IMR-90 (cell line): ENCODE results near the gene RNF113A. TPM values are rescaled to one million over a fixed set of nuclear protein-coding genes. Genes with fewer than 3 reads are reported as not detected.
A peak's percentile ranks its signal among the peaks of the same experiment; 100 is the strongest.

ENCODE experiments used
- ATAC-seq: fragments of 200-7000 bp; cut with Tn5 transposase; 2 replicates; pipeline ENCODE4 v1.9.1; 2020; ENCODE audit warnings: low read depth, mild to moderate bottlenecking, moderate library complexity
- BruUV-seq: library from RNA; stranded (reverse); fragments of 400-500 nt; replicated peaks from 2 replicates; lab custom pipeline; 2021; lab: Mats Ljungman, UMichigan
- CTCF ChIA-PET: fragments of 300-600 bp; formaldehyde crosslinking; extraction: SDS; loops from one replicate; lab custom pipeline; 2021; ENCODE audit warnings: antibody characterized with exemption; lab: Yijun Ruan, JAX
- POLR2A ChIA-PET: fragments of 300-600 bp; sonication (Branson Sonifier 250); formaldehyde crosslinking; loops from one replicate; lab custom pipeline; 2022; ENCODE audit warnings: antibody characterized with exemption; ENCODE audit not compliant: unreplicated experiment; lab: Charles Lee
- DNase-seq: peaks from one replicate; pipeline ENCODE4 v3.0.0; 2013
- H2AFZ ChIP-seq: replicated peaks from 2 replicates; pipeline ENCODE3; 2013; ENCODE audit warnings: low read length, mild to moderate bottlenecking; ENCODE audit not compliant: poor library complexity
- H2AK5ac ChIP-seq: 2 replicates; pipeline ENCODE4 v1.6.1; 2013; ENCODE audit warnings: low read depth, low read length, inconsistent platforms
- H2AK9ac ChIP-seq: replicated peaks from 2 replicates; pipeline ENCODE3; 2013; ENCODE audit warnings: mild to moderate bottlenecking, low read depth, low read length, moderate library complexity; ENCODE audit not compliant: poor library complexity
- H2BK120ac ChIP-seq: 2 replicates; pipeline ENCODE4 v1.6.1; 2013; ENCODE audit warnings: low read depth, low read length, inconsistent platforms
- H2BK15ac ChIP-seq: 3 replicates; pipeline ENCODE4 v1.6.1; 2013; ENCODE audit warnings: low read depth, low read length, inconsistent platforms
- H2BK20ac ChIP-seq: 2 replicates; pipeline ENCODE4 v1.6.1; 2013; ENCODE audit warnings: low read depth, mild to moderate bottlenecking, inconsistent platforms, low read length, moderate library complexity
- H2BK5ac ChIP-seq: 2 replicates; pipeline ENCODE4 v1.6.1; 2013; ENCODE audit warnings: mild to moderate bottlenecking, low read depth, low read length, inconsistent platforms; ENCODE audit not compliant: poor library complexity, severe bottlenecking
- H3K14ac ChIP-seq: replicated peaks from 2 replicates; pipeline ENCODE4 v1.6.1; 2013; ENCODE audit warnings: low read depth, low read length, inconsistent platforms
- H3K18ac ChIP-seq: 2 replicates; pipeline ENCODE4 v1.6.1; 2013; ENCODE audit warnings: low read depth, low read length, control low read depth
- H3K23ac ChIP-seq: 2 replicates; pipeline ENCODE4 v1.6.1; 2013; ENCODE audit warnings: low read depth, low read length, inconsistent platforms
- H3K27ac ChIP-seq: 2 replicates; pipeline ENCODE4 v1.5.1; 2013; ENCODE audit warnings: mild to moderate bottlenecking, control low read depth, low read length; ENCODE audit not compliant: insufficient read depth
- H3K27me3 ChIP-seq: 2 replicates; pipeline ENCODE4 v1.6.1; 2013; ENCODE audit warnings: low read length; ENCODE audit not compliant: control insufficient read depth, insufficient read depth
- H3K36me3 ChIP-seq: 2 replicates; pipeline ENCODE4 v1.6.1; 2013; ENCODE audit warnings: low read length, mixed read lengths; ENCODE audit not compliant: control insufficient read depth, insufficient read depth
- H3K4ac ChIP-seq: 2 replicates; pipeline ENCODE4 v1.6.1; 2013; ENCODE audit warnings: low read depth, low read length, inconsistent platforms
- H3K4me1 ChIP-seq: 2 replicates; pipeline ENCODE4 v1.6.1; 2013; ENCODE audit warnings: low read length, mixed read lengths; ENCODE audit not compliant: control insufficient read depth, insufficient read depth
- H3K4me2 ChIP-seq: 2 replicates; pipeline ENCODE4 v1.6.1; 2013; ENCODE audit warnings: low read depth, mild to moderate bottlenecking, control low read depth, low read length, moderate library complexity
- H3K4me3 ChIP-seq: 2 replicates; pipeline ENCODE4 v1.5.1; 2013; ENCODE audit warnings: low read depth, mild to moderate bottlenecking, control low read depth, low read length, moderate library complexity; ENCODE audit not compliant: insufficient read depth
- H3K56ac ChIP-seq: 2 replicates; pipeline ENCODE4 v1.6.1; 2013; ENCODE audit warnings: low read length, inconsistent platforms; ENCODE audit not compliant: insufficient read depth; ENCODE audit errors: extremely low read depth
- H3K79me1 ChIP-seq, 2 experiments: 2 replicates each; pipeline ENCODE4 v1.6.1; 2013; ENCODE audit warnings: low read length in 2 of 2, inconsistent platforms in 1 of 2, low read depth in 1 of 2
- H3K9ac ChIP-seq: 2 replicates; pipeline ENCODE4 v1.6.1; 2013; ENCODE audit warnings: low read depth, low read length, control low read depth
- H3K9me1 ChIP-seq: 2 replicates; pipeline ENCODE4 v1.6.1; 2013; ENCODE audit warnings: low read length, inconsistent platforms; ENCODE audit not compliant: insufficient read depth
- H3K9me3 ChIP-seq: 2 replicates; pipeline ENCODE4 v1.6.1; 2013; ENCODE audit warnings: low read length; ENCODE audit not compliant: control insufficient read depth, insufficient read depth
- H4K20me1 ChIP-seq: 2 replicates; pipeline ENCODE4 v1.6.1; 2013; ENCODE audit warnings: low read length, inconsistent platforms; ENCODE audit not compliant: insufficient read depth
- H4K5ac ChIP-seq: 2 replicates; pipeline ENCODE4 v1.6.1; 2013; ENCODE audit warnings: mild to moderate bottlenecking, low read depth, low read length, control low read depth
- H4K8ac ChIP-seq, 2 experiments: 2 replicates each; pipeline ENCODE4 v1.6.1; 2013; ENCODE audit warnings: low read depth in 2 of 2, low read length in 2 of 2, control low read depth in 1 of 2, inconsistent platforms in 1 of 2
- H4K91ac ChIP-seq: 2 replicates; pipeline ENCODE4 v1.6.1; 2013; ENCODE audit warnings: low read depth, low read length, inconsistent platforms; ENCODE audit not compliant: insufficient read depth
- CHD1 ChIP-seq: IDR thresholded peaks from 2 replicates; pipeline ENCODE4 v1.6.1; 2012; ENCODE audit warnings: low read depth, low read length, improper control_type of control experiment
- ELK1 ChIP-seq: fragments of 150-350 bp; IDR thresholded peaks from 2 replicates; pipeline ENCODE4 v1.6.1; 2016; ENCODE audit warnings: low read depth, mild to moderate bottlenecking, low read length, moderate library complexity, borderline replicate concordance
- FOS ChIP-seq: fragments of 150-350 bp; IDR thresholded peaks from 2 replicates; pipeline ENCODE4 v1.6.1; 2016; ENCODE audit warnings: low read depth, low read length
- MAFK ChIP-seq: IDR thresholded peaks from 2 replicates; pipeline ENCODE4 v1.6.1; 2012; ENCODE audit warnings: low read depth, low read length, improper control_type of control experiment
- POLR2A ChIP-seq: IDR thresholded peaks from 2 replicates; pipeline ENCODE4 v1.6.1; 2012; ENCODE audit warnings: mild to moderate bottlenecking, low read depth, low read length
- SMC3 ChIP-seq: fragments of 150-350 bp; IDR thresholded peaks from 2 replicates; pipeline ENCODE4 v1.6.1; 2016; ENCODE audit warnings: low read depth, mild to moderate bottlenecking, antibody characterized with exemption, low read length, moderate library complexity
- WGBS, 2 experiments: methylation state at CpG; one replicate each; pipeline versions ENCODE4 v1.1.5 to v1.1.7; 2013; ENCODE audit warnings: missing lambda C conversion rate in 2 of 2; ENCODE audit not compliant: insufficient read length in 1 of 2; ENCODE audit errors: extremely low coverage in 2 of 2; 5-methylcytosine and 5-hydroxymethylcytosine counted together
- dilution Hi-C: fragments of 300-500 bp; cut with HindIII; formaldehyde crosslinking; loops from one replicate; pipeline ENCODE4 v1.14.3; 2018; ENCODE audit warnings: low sequenced_read_pairs; ENCODE audit not compliant: unreplicated experiment
- in situ Hi-C: fragments of 300-500 bp; cut with MboI; formaldehyde crosslinking; loops from 3 replicates; pipeline ENCODE4 v1.14.3; 2019; ENCODE audit warnings: low sequenced_read_pairs, inconsistent platforms, mixed read lengths
- intact Hi-C: fragments of 100-400 bp; cut with micrococcal nuclease; formaldehyde crosslinking; loops from 2 replicates; pipeline ENCODE4 v1.10.0; 2022
- polyA plus RNA-seq, 3 experiments: library from polyadenylated mRNA; depleted of rRNA; stranded (reverse); fragments of >200 nt; gene quantifications; 2 replicates each; pipeline ENCODE4 v1.2.3, GENCODE V29; 2012; ENCODE audit warnings: low replicate concordance in 1 of 3
- total RNA-seq: library from RNA; depleted of rRNA; stranded (reverse); fragments of >200 nt; gene quantifications from 2 replicates; pipeline ENCODE4 v1.2.3, GENCODE V29; 2012

Gene RNF113A
- total and polyA plus RNA-seq, 2 of the 4 experiments (the other 2 are of a cell fraction): 16.5 to 17.0 TPM

GRCh38 chrX:119852382-119853353 lies 18.9 kb downstream of the RNF113A start, which contains the start of gene UPF3B:
TSS of gene UPF3B (minus strand) at chrX:119852963. CDS start at chrX:119852928, 35 bp downstream.
- TF ChIP-seq POLR2A (peak; percentile 65; the same call in 1 of the 2 replicates), FOS (no peak), MAFK (no peak), CHD1 (no peak), ELK1 (no peak), SMC3 (no peak)
- in situ Hi-C loops: no loop called here
- H2BK120ac ChIP-seq: no peak within 1 kb of the TSS
- peak within 1 kb of the TSS; percentile 86 for H3K27ac ChIP-seq
- peak within 1 kb of the TSS; percentile 16 for H3K18ac ChIP-seq
- H4K5ac ChIP-seq: peak within 1 kb of the TSS; percentile 54; the same call in 1 of the 2 replicates
- no peak within 1 kb of the TSS for H4K91ac ChIP-seq
- peak within 1 kb of the TSS; percentile 82 for H3K4me3 ChIP-seq
- ChIA-PET POLR2A (interaction anchor here (0.5 to 0.8 kb wide), 2 partner anchors 18 to 1127 kb away, joined by 3 read pairs; no protein-coding TSS in a partner anchor), CTCF (interaction anchor here (0.9 kb wide), 1 partner anchor 79 kb away, joined by 3 read pairs; no protein-coding TSS in a partner anchor)
- H3K56ac ChIP-seq: peak within 1 kb of the TSS; percentile 46; the same call in 1 of the 2 replicates
- peaks cover 0 to 4% of the 10 kb centered on the region in 2 experiments; a peak in 1 of 4 replicates for H3K79me1 ChIP-seq
- H2AK9ac ChIP-seq: no peak within 1 kb of the TSS
- no peak within 1 kb of the TSS for H2AK5ac ChIP-seq
- ATAC-seq (peak; percentile 97), DNase-seq (peak; percentile 98)
- H4K8ac ChIP-seq: peak within 1 kb of the TSS; percentile 64 to 90
- H3K27me3 ChIP-seq: no peaks in the 10 kb centered on the region
- peak within 1 kb of the TSS; percentile 74 for H3K9ac ChIP-seq
- no peaks in the 10 kb centered on the region for H3K36me3 ChIP-seq
- dilution Hi-C loops: no loop called here
- no peak within 1 kb of the TSS for H2BK15ac ChIP-seq
- H3K9me3 ChIP-seq: no peaks in the 10 kb centered on the region
- no peak within 1 kb of the TSS for H3K23ac ChIP-seq
- no peaks in the 10 kb centered on the region for H4K20me1 ChIP-seq
- peak within 1 kb of the TSS; percentile 63 for H2BK5ac ChIP-seq
- BruUV-seq: no TSS peak
- WGBS, 2 experiments: 39 to 100% methylated on average over 2 to 20 of the region's 54 CpGs
- H2AFZ ChIP-seq: peak within 1 kb of the TSS; percentile 89
- no peaks in the 10 kb centered on the region for H3K9me1 ChIP-seq
- H3K4me2 ChIP-seq: peak within 1 kb of the TSS; percentile 82
- H3K4ac ChIP-seq: peak within 1 kb of the TSS; percentile 55
- peak within 1 kb of the TSS; percentile 46; the same call in 1 of the 2 replicates for H3K14ac ChIP-seq
- no peaks in the 10 kb centered on the region for H3K4me1 ChIP-seq
- H2BK20ac ChIP-seq: no peak within 1 kb of the TSS
- intact Hi-C loops: loop anchor here (2.0 kb wide), 1 partner anchor 160 kb away; the partner anchor contains the start of gene SEPTIN6
